ENCODE measurements around the gene ZNF385C.

The ZNF385C gene

GRCh38 chr17:42131981-42132432, 33.7 kb upstream of the ZNF385C start:
- Histone ChIP-seq H3K27ac (ENCODE audit: insufficient read depth in 1 of 2, low read depth in 1 of 2, low read length in 2 of 2, poor library complexity in 1 of 2, severe bottlenecking in 2 of 2) (peak overlapping the region; percentile 51 to 60), H3K9me3 (ENCODE audit: control extremely low read depth in 1 of 5, control insufficient read depth in 4 of 5, insufficient read depth in 2 of 5, low read depth in 1 of 5, low read length in 4 of 5) (no peaks in the 10 kb centered on the region), H3K36me3 (ENCODE audit: control insufficient read depth in 4 of 4, insufficient read depth in 4 of 4, low read length in 3 of 4) (peaks cover 3 to 64% (median 33%) of the 10 kb centered on the region in 4 experiments), H3K4me1 (ENCODE audit: control extremely low read depth in 1 of 4, control insufficient read depth in 4 of 4, insufficient read depth in 4 of 4, low read length in 3 of 4) (peaks cover 17 to 72% (median 55%) of the 10 kb centered on the region in 4 experiments), H3K27me3 (replicated peaks in 2 of 5; ENCODE audit: control insufficient read depth in 4 of 5, insufficient read depth in 5 of 5, low read length in 4 of 5) (no peaks in the 10 kb centered on the region), H3K4me3 (ENCODE audit: control insufficient read depth in 1 of 7, extremely low read depth in 1 of 7, insufficient read depth in 4 of 7, low read depth in 2 of 7, low read length in 6 of 7) (peak overlapping the region in 5 of 7 experiments; percentile 13 to 61 (median 31))
- POLR2A ChIA-PET = interaction anchor here (0.6 to 2.1 kb wide), 2 partner anchors 11 to 77 kb away, joined by 3 to 9 read pairs; partner anchors contain the start of gene KAT2A
- CTCF ChIA-PET = interaction anchor here (1.2 to 3.5 kb wide), 9 partner anchors 11 to 106 kb away, joined by 3 to 13 read pairs (median 6); partner anchors contain the start of genes GHDC and KCNH4
- DNase-seq = peak; percentile 56 to 67 (median 60)
- 0% methylated on average over 1 of the region's 4 CpGs for WGBS (ENCODE audit: insufficient coverage)

GRCh38 chr17:42131232-42131631, 33.0 kb upstream of the ZNF385C start:
- no peak for DNase-seq
- Histone ChIP-seq H3K36me3 (ENCODE audit: control insufficient read depth in 4 of 4, insufficient read depth in 4 of 4, low read length in 3 of 4) (peaks cover 5 to 63% (median 38%) of the 10 kb centered on the region in 4 experiments), H3K27ac (ENCODE audit: insufficient read depth in 1 of 2, low read depth in 1 of 2, low read length in 2 of 2, poor library complexity in 1 of 2, severe bottlenecking in 2 of 2) (peak overlapping the region; percentile 51 to 60), H3K27me3 (replicated peaks in 2 of 5; ENCODE audit: control insufficient read depth in 4 of 5, insufficient read depth in 5 of 5, low read length in 4 of 5) (no peaks in the 10 kb centered on the region), H3K4me3 (ENCODE audit: control insufficient read depth in 1 of 7, extremely low read depth in 1 of 7, insufficient read depth in 4 of 7, low read depth in 2 of 7, low read length in 6 of 7) (peak overlapping the region in 2 of 7 experiments; percentile 31 to 53), H3K9me3 (ENCODE audit: control extremely low read depth in 1 of 5, control insufficient read depth in 4 of 5, insufficient read depth in 2 of 5, low read depth in 1 of 5, low read length in 4 of 5) (no peaks in the 10 kb centered on the region), H3K4me1 (ENCODE audit: control extremely low read depth in 1 of 4, control insufficient read depth in 4 of 4, insufficient read depth in 4 of 4, low read length in 3 of 4) (peaks cover 17 to 68% (median 52%) of the 10 kb centered on the region in 4 experiments)
- ChIA-PET POLR2A (interaction anchor here (2.1 kb wide), 1 partner anchor 10 kb away, joined by 9 read pairs; the partner anchor contains the start of gene KAT2A), CTCF (interaction anchor here (1.0 to 6.1 kb wide), 16 partner anchors 8 to 139 kb away, joined by 3 to 24 read pairs (median 5); partner anchors contain the start of genes GHDC and KCNH4)
- WGBS (ENCODE audit: insufficient coverage) = 100% methylated on average over 1 of the region's 4 CpGs

- H3K27me3 ChIP-seq (replicated peaks in 2 of 5; ENCODE audit: control insufficient read depth in 4 of 5, insufficient read depth in 5 of 5, low read length in 4 of 5) = no peaks in the 10 kb centered on the region
- peak in 1 of 3 donors; percentile 27 for DNase-seq
- peaks cover 5 to 62% (median 44%) of the 10 kb centered on the region in 4 experiments for H3K36me3 ChIP-seq (ENCODE audit: control insufficient read depth in 4 of 4, insufficient read depth in 4 of 4, low read length in 3 of 4)
- peaks cover 17 to 59% (median 45%) of the 10 kb centered on the region in 4 experiments for H3K4me1 ChIP-seq (ENCODE audit: control extremely low read depth in 1 of 4, control insufficient read depth in 4 of 4, insufficient read depth in 4 of 4, low read length in 3 of 4)
- H3K9me3 ChIP-seq (ENCODE audit: control extremely low read depth in 1 of 5, control insufficient read depth in 4 of 5, insufficient read depth in 2 of 5, low read depth in 1 of 5, low read length in 4 of 5) = no peaks in the 10 kb centered on the region
- WGBS (ENCODE audit: insufficient coverage) = 96% methylated on average over 13 of the region's 16 CpGs
- ChIA-PET POLR2A (interaction anchor here (2.1 kb wide), 1 partner anchor 9 kb away, joined by 9 read pairs; the partner anchor contains the start of gene KAT2A), CTCF (interaction anchor here (0.9 to 6.1 kb wide), 18 partner anchors 9 to 296 kb away, joined by 3 to 24 read pairs (median 4); partner anchors contain the start of genes GHDC and KCNH4)
- peak overlapping the region; percentile 51 to 60 for H3K27ac ChIP-seq (ENCODE audit: insufficient read depth in 1 of 2, low read depth in 1 of 2, low read length in 2 of 2, poor library complexity in 1 of 2, severe bottlenecking in 2 of 2)
- H3K4me3 ChIP-seq (ENCODE audit: control insufficient read depth in 1 of 7, extremely low read depth in 1 of 7, insufficient read depth in 4 of 7, low read depth in 2 of 7, low read length in 6 of 7) = no peak overlapping the region
Measured at GRCh38 chr17:42130310-42130936, 32.1 kb upstream of the ZNF385C start.

GRCh38 chr17:42129109-42129837, 31.0 kb upstream of the ZNF385C start:
- Histone ChIP-seq H3K9me3 (ENCODE audit: control extremely low read depth in 1 of 5, control insufficient read depth in 4 of 5, insufficient read depth in 2 of 5, low read depth in 1 of 5, low read length in 4 of 5) (no peaks in the 10 kb centered on the region), H3K27me3 (replicated peaks in 2 of 5; ENCODE audit: control insufficient read depth in 4 of 5, insufficient read depth in 5 of 5, low read length in 4 of 5) (no peaks in the 10 kb centered on the region), H3K27ac (ENCODE audit: insufficient read depth in 1 of 2, low read depth in 1 of 2, low read length in 2 of 2, poor library complexity in 1 of 2, severe bottlenecking in 2 of 2) (peak overlapping the region in 1 of 2 experiments; percentile 37), H3K4me3 (ENCODE audit: control insufficient read depth in 1 of 7, extremely low read depth in 1 of 7, insufficient read depth in 4 of 7, low read depth in 2 of 7, low read length in 6 of 7) (no peak overlapping the region), H3K4me1 (ENCODE audit: control extremely low read depth in 1 of 4, control insufficient read depth in 4 of 4, insufficient read depth in 4 of 4, low read length in 3 of 4) (peaks cover 17 to 51% (median 41%) of the 10 kb centered on the region in 4 experiments), H3K36me3 (ENCODE audit: control insufficient read depth in 4 of 4, insufficient read depth in 4 of 4, low read length in 3 of 4) (peaks cover 5 to 70% (median 48%) of the 10 kb centered on the region in 4 experiments)
- DNase-seq = no peak
- ChIA-PET CTCF (interaction anchor here (0.6 to 6.1 kb wide), 8 partner anchors 10 to 685 kb away, joined by 3 to 24 read pairs (median 5); no protein-coding TSS in a partner anchor), POLR2A (no interaction called here)
- WGBS (ENCODE audit: insufficient coverage) = 92% methylated on average over 4 of the region's 8 CpGs

GRCh38 chr17:42127414-42127813, 29.1 kb upstream of the ZNF385C start:
- H3K4me3 ChIP-seq (ENCODE audit: control insufficient read depth in 1 of 7, extremely low read depth in 1 of 7, insufficient read depth in 4 of 7, low read depth in 2 of 7, low read length in 6 of 7) = no peak overlapping the region
- CTCF ChIA-PET = interaction anchor here (1.0 to 6.1 kb wide), 3 partner anchors 12 to 101 kb away, joined by 4 to 24 read pairs (median 7); no protein-coding TSS in a partner anchor

GRCh38 chr17:42126836-42127235, 28.6 kb upstream of the ZNF385C start:
- Histone ChIP-seq H3K4me3 (ENCODE audit: control insufficient read depth in 1 of 7, extremely low read depth in 1 of 7, insufficient read depth in 4 of 7, low read depth in 2 of 7, low read length in 6 of 7) (no peak overlapping the region), H3K36me3 (ENCODE audit: control insufficient read depth in 4 of 4, insufficient read depth in 4 of 4, low read length in 3 of 4) (peaks cover 5 to 71% (median 51%) of the 10 kb centered on the region in 4 experiments), H3K27me3 (replicated peaks in 2 of 5; ENCODE audit: control insufficient read depth in 4 of 5, insufficient read depth in 5 of 5, low read length in 4 of 5) (no peaks in the 10 kb centered on the region), H3K9me3 (ENCODE audit: control extremely low read depth in 1 of 5, control insufficient read depth in 4 of 5, insufficient read depth in 2 of 5, low read depth in 1 of 5, low read length in 4 of 5) (no peaks in the 10 kb centered on the region), H3K4me1 (ENCODE audit: control extremely low read depth in 1 of 4, control insufficient read depth in 4 of 4, insufficient read depth in 4 of 4, low read length in 3 of 4) (peaks cover 7 to 27% (median 17%) of the 10 kb centered on the region in 4 experiments), H3K27ac (ENCODE audit: insufficient read depth in 1 of 2, low read depth in 1 of 2, low read length in 2 of 2, poor library complexity in 1 of 2, severe bottlenecking in 2 of 2) (no peak overlapping the region)
- no peak for DNase-seq
- POLR2A ChIA-PET = no interaction called here
- 100% methylated on average over 1 of the region's 3 CpGs for WGBS (ENCODE audit: insufficient coverage)
- CTCF ChIA-PET = interaction anchor here (1.2 to 6.1 kb wide), 2 partner anchors 9 to 12 kb away, joined by 3 to 24 read pairs; no protein-coding TSS in a partner anchor

More at GRCh38 chr17:42127414-42127813, 29.1 kb upstream of the ZNF385C start:
- POLR2A ChIA-PET = no interaction called here
- peaks cover 5 to 71% (median 50%) of the 10 kb centered on the region in 4 experiments for H3K36me3 ChIP-seq (ENCODE audit: control insufficient read depth in 4 of 4, insufficient read depth in 4 of 4, low read length in 3 of 4)
- peaks cover 13 to 33% (median 23%) of the 10 kb centered on the region in 4 experiments for H3K4me1 ChIP-seq (ENCODE audit: control extremely low read depth in 1 of 4, control insufficient read depth in 4 of 4, insufficient read depth in 4 of 4, low read length in 3 of 4)
- WGBS (ENCODE audit: insufficient coverage) = 100% methylated on average over 2 of the region's 6 CpGs
- no peaks in the 10 kb centered on the region for H3K9me3 ChIP-seq (ENCODE audit: control extremely low read depth in 1 of 5, control insufficient read depth in 4 of 5, insufficient read depth in 2 of 5, low read depth in 1 of 5, low read length in 4 of 5)
- DNase-seq = no peak
- H3K27ac ChIP-seq (ENCODE audit: insufficient read depth in 1 of 2, low read depth in 1 of 2, low read length in 2 of 2, poor library complexity in 1 of 2, severe bottlenecking in 2 of 2) = no peak overlapping the region
- no peaks in the 10 kb centered on the region for H3K27me3 ChIP-seq (replicated peaks in 2 of 5; ENCODE audit: control insufficient read depth in 4 of 5, insufficient read depth in 5 of 5, low read length in 4 of 5)

Data from common myeloid progenitor, CD34-positive (primary cell).